Panc1 (cell line): ENCODE results near the gene SLC35A4. TPM values are rescaled to one million over a fixed set of nuclear protein-coding genes. Genes with fewer than 3 reads are reported as not detected.
A peak's percentile ranks its signal among the peaks of the same experiment; 100 is the strongest.

ENCODE experiments used
- ATAC-seq: fragments of 200-7000 bp; cut with Tn5 transposase; 2 replicates; pipeline ENCODE4 v1.9.1; 2020; ENCODE audit warnings: mild to moderate bottlenecking, moderate library complexity
- BruUV-seq: library from RNA; stranded (reverse); fragments of 400-500 nt; replicated peaks from 2 replicates; lab custom pipeline; 2021; lab: Mats Ljungman, UMichigan
- CTCF ChIA-PET: fragments of 300-600 bp; sonication (Branson Sonifier 250); formaldehyde crosslinking; loops from one replicate; lab custom pipeline; 2022; ENCODE audit warnings: antibody characterized with exemption; lab: Charles Lee
- POLR2A ChIA-PET: fragments of 300-600 bp; sonication (Branson Sonifier 250); formaldehyde crosslinking; loops from one replicate; lab custom pipeline; 2022; ENCODE audit warnings: antibody characterized with exemption; lab: Charles Lee
- DNase-seq: peaks from one replicate; pipeline ENCODE4 v3.0.0-alpha.2; 2010; ENCODE audit warnings: low read depth, low spot score
- H3K27ac ChIP-seq: 2 replicates; pipeline ENCODE4 v1.5.1; 2011; ENCODE audit warnings: mild to moderate bottlenecking, low read length, inconsistent platforms
- H3K27me3 ChIP-seq: fragments of 200-500 bp; sonication (Bioruptor generic); 2 replicates; pipeline ENCODE4 v1.6.0; 2014; ENCODE audit warnings: low read length, inconsistent platforms; ENCODE audit not compliant: control insufficient read depth, insufficient read depth
- H3K36me3 ChIP-seq: fragments of 200-500 bp; sonication (Bioruptor generic); 2 replicates; pipeline ENCODE4 v1.5.1; 2014; ENCODE audit warnings: inconsistent platforms, mild to moderate bottlenecking, low read length, moderate library complexity; ENCODE audit not compliant: control insufficient read depth, insufficient read depth
- H3K4me1 ChIP-seq: 2 replicates; pipeline ENCODE4 v1.5.1; 2011; ENCODE audit warnings: inconsistent platforms, mild to moderate bottlenecking, low read length, moderate library complexity; ENCODE audit not compliant: control insufficient read depth, insufficient read depth
- H3K4me3 ChIP-seq, 2 experiments: 2 replicates each; pipeline ENCODE4 v1.5.1; 2011 to 2012; ENCODE audit warnings: low read depth in 2 of 2, low read length in 2 of 2, mild to moderate bottlenecking in 2 of 2, inconsistent platforms in 1 of 2, moderate library complexity in 1 of 2
- H3K9me3 ChIP-seq: fragments of 200-500 bp; sonication (Bioruptor generic); 2 replicates; pipeline ENCODE4 v1.5.1; 2014; ENCODE audit warnings: low read depth, mild to moderate bottlenecking, inconsistent platforms, low read length, moderate library complexity; ENCODE audit not compliant: control insufficient read depth, insufficient read depth
- POLR2AphosphoS5 ChIP-seq: IDR thresholded peaks from 2 replicates; pipeline ENCODE4 v1.6.1; 2012; ENCODE audit warnings: mild to moderate bottlenecking, low read depth, low read length, moderate library complexity
- SIN3A ChIP-seq: IDR thresholded peaks from 2 replicates; pipeline ENCODE4 v1.6.1; 2012; ENCODE audit warnings: low read depth, mild to moderate bottlenecking, low read length, moderate library complexity, borderline replicate concordance; ENCODE audit not compliant: insufficient read depth
- TCF7L2 ChIP-seq: IDR thresholded peaks from 2 replicates; pipeline ENCODE4 v1.6.1; 2011; ENCODE audit warnings: mild to moderate bottlenecking, low read depth, low read length, inconsistent platforms
- in situ Hi-C: cut with HindIII; loops from 2 replicates; pipeline ENCODE4 v1.10.0; 2016; ENCODE audit warnings: low sequenced_read_pairs, low pct_unique_long_range_greater_than_20kb
- intact Hi-C: fragments of 100-400 bp; cut with micrococcal nuclease; formaldehyde crosslinking; loops from one replicate; pipeline ENCODE4 v1.10.0; 2022; ENCODE audit not compliant: unreplicated experiment
- total RNA-seq: library from RNA; stranded (reverse); gene quantifications from one replicate; pipeline ENCODE4 v1.2.1, GENCODE V29; 2021; ENCODE audit not compliant: unreplicated experiment
- TF ChIP-seq, protein P1 (sequence below), 2 experiments: IDR thresholded peaks; 2 replicates each; pipeline ENCODE4 v1.6.1; 2011 to 2012; ENCODE audit warnings: low read depth in 2 of 2, control low read depth in 1 of 2, low read length in 1 of 2, mild to moderate bottlenecking in 1 of 2, moderate library complexity in 1 of 2; ENCODE audit not compliant: insufficient read depth in 1 of 2
- TF ChIP-seq, protein P2 (sequence below): fragments of 450-650 bp; IDR thresholded peaks from 2 replicates; pipeline ENCODE4 v1.5.1; 2017; ENCODE audit warnings: mild to moderate bottlenecking

SLC35A4 gene
- total RNA-seq, 1 experiment from 2014 or later = 96.7 TPM

DNA sequence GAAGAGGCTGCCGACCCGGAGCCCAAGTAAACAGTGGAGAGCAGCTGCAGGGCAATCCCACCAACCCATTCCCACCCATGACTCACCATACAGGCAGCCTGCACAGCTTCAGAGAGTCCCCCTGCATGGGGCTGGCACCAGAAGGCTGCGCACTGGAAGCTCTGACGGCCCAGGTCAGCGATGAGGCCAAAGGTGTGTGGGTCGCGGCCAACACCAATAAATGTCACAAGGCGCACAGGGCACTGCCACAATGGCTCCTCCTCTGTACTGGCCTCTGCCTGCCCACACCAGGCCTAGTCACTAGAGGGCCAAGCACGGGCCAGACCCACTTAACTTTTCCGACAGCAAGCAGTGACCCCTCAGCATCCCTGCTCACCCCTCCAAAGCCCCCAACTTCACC, 4.4 kb upstream of the SLC35A4 start:
- intact Hi-C loops = loop anchor here (5.0 kb wide), 1 partner anchor 77 kb away; the partner anchor contains the start of gene TMCO6
- TF ChIP-seq POLR2AphosphoS5 (no peak), TCF7L2 (no peak), SIN3A (no peak)
- TF ChIP-seq, protein P1, sequence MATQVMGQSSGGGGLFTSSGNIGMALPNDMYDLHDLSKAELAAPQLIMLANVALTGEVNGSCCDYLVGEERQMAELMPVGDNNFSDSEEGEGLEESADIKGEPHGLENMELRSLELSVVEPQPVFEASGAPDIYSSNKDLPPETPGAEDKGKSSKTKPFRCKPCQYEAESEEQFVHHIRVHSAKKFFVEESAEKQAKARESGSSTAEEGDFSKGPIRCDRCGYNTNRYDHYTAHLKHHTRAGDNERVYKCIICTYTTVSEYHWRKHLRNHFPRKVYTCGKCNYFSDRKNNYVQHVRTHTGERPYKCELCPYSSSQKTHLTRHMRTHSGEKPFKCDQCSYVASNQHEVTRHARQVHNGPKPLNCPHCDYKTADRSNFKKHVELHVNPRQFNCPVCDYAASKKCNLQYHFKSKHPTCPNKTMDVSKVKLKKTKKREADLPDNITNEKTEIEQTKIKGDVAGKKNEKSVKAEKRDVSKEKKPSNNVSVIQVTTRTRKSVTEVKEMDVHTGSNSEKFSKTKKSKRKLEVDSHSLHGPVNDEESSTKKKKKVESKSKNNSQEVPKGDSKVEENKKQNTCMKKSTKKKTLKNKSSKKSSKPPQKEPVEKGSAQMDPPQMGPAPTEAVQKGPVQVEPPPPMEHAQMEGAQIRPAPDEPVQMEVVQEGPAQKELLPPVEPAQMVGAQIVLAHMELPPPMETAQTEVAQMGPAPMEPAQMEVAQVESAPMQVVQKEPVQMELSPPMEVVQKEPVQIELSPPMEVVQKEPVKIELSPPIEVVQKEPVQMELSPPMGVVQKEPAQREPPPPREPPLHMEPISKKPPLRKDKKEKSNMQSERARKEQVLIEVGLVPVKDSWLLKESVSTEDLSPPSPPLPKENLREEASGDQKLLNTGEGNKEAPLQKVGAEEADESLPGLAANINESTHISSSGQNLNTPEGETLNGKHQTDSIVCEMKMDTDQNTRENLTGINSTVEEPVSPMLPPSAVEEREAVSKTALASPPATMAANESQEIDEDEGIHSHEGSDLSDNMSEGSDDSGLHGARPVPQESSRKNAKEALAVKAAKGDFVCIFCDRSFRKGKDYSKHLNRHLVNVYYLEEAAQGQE (IDR thresholded peaks at IDR 0.05; ENCODE audit: insufficient read depth in 1 of 2, low read depth in 2 of 2, low read length in 1 of 2) = no peak
- TF ChIP-seq, protein P2, sequence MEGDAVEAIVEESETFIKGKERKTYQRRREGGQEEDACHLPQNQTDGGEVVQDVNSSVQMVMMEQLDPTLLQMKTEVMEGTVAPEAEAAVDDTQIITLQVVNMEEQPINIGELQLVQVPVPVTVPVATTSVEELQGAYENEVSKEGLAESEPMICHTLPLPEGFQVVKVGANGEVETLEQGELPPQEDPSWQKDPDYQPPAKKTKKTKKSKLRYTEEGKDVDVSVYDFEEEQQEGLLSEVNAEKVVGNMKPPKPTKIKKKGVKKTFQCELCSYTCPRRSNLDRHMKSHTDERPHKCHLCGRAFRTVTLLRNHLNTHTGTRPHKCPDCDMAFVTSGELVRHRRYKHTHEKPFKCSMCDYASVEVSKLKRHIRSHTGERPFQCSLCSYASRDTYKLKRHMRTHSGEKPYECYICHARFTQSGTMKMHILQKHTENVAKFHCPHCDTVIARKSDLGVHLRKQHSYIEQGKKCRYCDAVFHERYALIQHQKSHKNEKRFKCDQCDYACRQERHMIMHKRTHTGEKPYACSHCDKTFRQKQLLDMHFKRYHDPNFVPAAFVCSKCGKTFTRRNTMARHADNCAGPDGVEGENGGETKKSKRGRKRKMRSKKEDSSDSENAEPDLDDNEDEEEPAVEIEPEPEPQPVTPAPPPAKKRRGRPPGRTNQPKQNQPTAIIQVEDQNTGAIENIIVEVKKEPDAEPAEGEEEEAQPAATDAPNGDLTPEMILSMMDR = no peak
- POLR2A ChIA-PET = no interaction called here
- H3K9me3 ChIP-seq = no peaks in the 10 kb centered on the region
- DNase-seq (no peak), ATAC-seq (no peak)
- H3K4me1 ChIP-seq = peaks cover 28% of the 10 kb centered on the region
- CTCF ChIA-PET = no interaction called here
- no TSS peak for BruUV-seq
- H3K27ac ChIP-seq = no peak overlapping the region
- no peaks in the 10 kb centered on the region for H3K27me3 ChIP-seq
- in situ Hi-C loops = no loop called here
- no peaks in the 10 kb centered on the region; the same call in 1 of the 2 replicates for H3K36me3 ChIP-seq
- H3K4me3 ChIP-seq = no peak overlapping the region

DNA sequence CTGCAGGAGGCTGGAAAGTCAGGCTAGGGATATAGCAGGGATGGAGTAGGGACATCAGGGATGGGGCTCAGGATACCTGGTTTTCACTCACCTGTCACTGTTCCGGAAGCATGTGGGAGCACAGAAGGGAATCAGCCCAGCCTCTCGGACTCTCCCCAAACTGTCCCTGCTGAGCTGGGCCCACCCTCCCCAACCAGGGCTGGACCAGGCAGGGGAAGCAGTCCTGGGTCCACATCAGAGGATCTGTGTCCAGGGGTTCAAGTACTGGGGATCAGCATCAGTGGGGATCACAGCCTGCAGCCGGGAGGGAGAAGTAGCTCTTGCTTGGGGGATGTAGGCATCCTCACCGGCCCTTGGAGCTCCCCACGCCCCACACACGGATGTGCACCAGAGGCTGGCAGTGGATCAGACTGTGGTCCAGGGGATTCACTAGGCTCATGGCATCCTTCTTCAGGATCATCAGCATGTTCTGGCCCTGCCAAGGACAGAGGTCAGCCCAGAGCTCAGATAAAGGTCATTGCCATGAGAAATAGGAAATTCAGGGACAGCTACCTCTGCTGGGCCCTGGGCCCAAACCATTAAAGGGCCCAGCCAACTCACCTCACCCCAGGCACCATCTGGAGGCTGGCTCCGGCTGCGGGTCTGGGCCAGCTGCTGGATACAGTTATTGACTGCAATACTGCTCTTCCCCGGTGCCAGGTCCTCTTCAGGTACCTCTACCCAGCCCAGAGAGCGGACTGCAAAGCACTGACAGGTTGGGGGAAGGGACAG, 2.7 kb upstream of the SLC35A4 start:
- no peak for TF ChIP-seq POLR2AphosphoS5
- no peaks in the 10 kb centered on the region for H3K9me3 ChIP-seq
- ChIA-PET POLR2A (interaction anchor here (0.6 kb wide), 1 partner anchor 17 kb away, joined by 5 read pairs; no protein-coding TSS in a partner anchor), CTCF (no interaction called here)
- H3K4me3 ChIP-seq = no peak overlapping the region
- intact Hi-C loops (loop anchor here (5.0 kb wide), 1 partner anchor 75 kb away; the partner anchor contains the start of gene TMCO6), in situ Hi-C loops (no loop called here)
- ATAC-seq = no peak
- peaks cover 6% of the 10 kb centered on the region for H3K36me3 ChIP-seq
- no TSS peak for BruUV-seq
- H3K27ac ChIP-seq = no peak overlapping the region
- H3K27me3 ChIP-seq = no peaks in the 10 kb centered on the region
- peaks cover 28% of the 10 kb centered on the region for H3K4me1 ChIP-seq
- no peak for DNase-seq

DNA sequence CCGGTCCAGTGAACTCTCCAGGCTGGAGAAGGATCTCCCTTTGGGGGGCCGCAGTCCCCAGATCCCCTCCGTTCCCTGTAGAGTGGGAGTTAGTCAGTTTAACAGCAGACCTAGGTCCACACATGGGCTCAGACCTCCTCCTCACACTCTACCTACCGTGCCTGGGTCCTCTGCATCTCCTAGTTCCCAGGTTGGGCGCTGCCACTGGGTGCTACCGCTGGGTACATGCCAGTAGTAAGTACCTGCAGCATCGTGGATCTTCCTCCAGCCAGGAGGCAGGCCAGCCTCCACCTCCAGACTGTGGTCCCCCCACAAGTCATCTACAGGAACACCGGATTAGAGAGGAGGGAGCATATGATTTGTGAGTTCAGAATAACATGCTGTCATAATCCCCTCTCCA, 1.0 kb upstream of the SLC35A4 start:
- Histone ChIP-seq H3K4me3 (peak overlapping the region; percentile 89 to 98), H3K4me1 (peaks cover 22% of the 10 kb centered on the region), H3K36me3 (peaks cover 9% of the 10 kb centered on the region), H3K9me3 (no peaks in the 10 kb centered on the region), H3K27me3 (no peaks in the 10 kb centered on the region), H3K27ac (peak overlapping the region; percentile 99)
- POLR2A ChIA-PET = interaction anchor here (0.6 kb wide), 2 partner anchors 11 to 155 kb away, joined by 4 read pairs; no protein-coding TSS in a partner anchor
- CTCF ChIA-PET = interaction anchor here (0.6 kb wide), 3 partner anchors 9 to 147 kb away, joined by 3 to 5 read pairs (median 3); no protein-coding TSS in a partner anchor
- DNase-seq (no peak), ATAC-seq (no peak)
- TF ChIP-seq, protein P1 (IDR thresholded peaks at IDR 0.05; ENCODE audit: insufficient read depth in 1 of 2, low read depth in 2 of 2, low read length in 1 of 2) = no peak
- BruUV-seq = TSS peak; percentile 85
- intact Hi-C loops = loop anchor here (5.0 kb wide), 1 partner anchor 74 kb away; the partner anchor contains the start of gene TMCO6
- in situ Hi-C loops = no loop called here
